ENCODE measurements around the gene CACNA1S. TPM values are rescaled to one million over a fixed set of nuclear protein-coding genes. Genes with fewer than 3 reads are reported as not detected.

The CACNA1S gene
- total and polyA plus RNA-seq, 8 donors, result under 0.01 TPM; not detected in 7

GRCh38 chr1:201023517-201023902 lies 88.7 kb downstream of the CACNA1S start, which contains the start of gene KIF21B:
Gene KIF21B, minus strand, starts transcription at chr1:201023714. Its CDS starts 331 bp downstream, at chr1:201023383.
- no peaks in the 10 kb centered on the region for H3K36me3 ChIP-seq
- DNase-seq, result peak; percentile 78 to 91 (median 83)
- FAIRE-seq, result no peak
- H3K27ac ChIP-seq, result no peak within 1 kb of the TSS
- intact Hi-C loops (cut with DNase I), result no loop called here
- peaks cover 0 to 4% (median 0%) of the 10 kb centered on the region in 3 donors for H3K4me1 ChIP-seq
- 2% methylated on average over 27 to 53 of the region's 53 CpGs for WGBS, 2 donors
- no peak for TF ChIP-seq CTCF (IDR thresholded peaks at IDR 0.05)
- no peaks in the 10 kb centered on the region for H3K9me3 ChIP-seq
- H3K4me3 ChIP-seq, result peak within 1 kb of the TSS; percentile 10 to 60 (median 42)
- peak; percentile 92 to 95 (median 93) for ATAC-seq
- no peaks in the 10 kb centered on the region for H3K27me3 ChIP-seq

- 13 to 15% methylated on average over 46 to 56 of the region's 56 CpGs for WGBS, 2 donors
- DNase-seq, result peak in 3 of 6 donors; percentile 31 to 75 (median 65)
These were observed 89.3 kb downstream of the CACNA1S start for GRCh38 chr1:201022820-201023516.

GRCh38 chr1:201022493-201022819 lies 89.8 kb downstream of the CACNA1S start:
- no peaks in the 10 kb centered on the region for H3K9me3 ChIP-seq
- TF ChIP-seq CTCF (IDR thresholded peaks at IDR 0.05), result no peak
- intact Hi-C loops (cut with DNase I), result no loop called here
- no peaks in the 10 kb centered on the region for H3K36me3 ChIP-seq
- no peaks in the 10 kb centered on the region for H3K27me3 ChIP-seq
- no peak overlapping the region for H3K27ac ChIP-seq
- H3K4me1 ChIP-seq, result peaks cover 0 to 4% (median 0%) of the 10 kb centered on the region in 3 donors
- 81 to 89% methylated on average over 2 of the region's 2 CpGs for WGBS, 2 donors
- FAIRE-seq, result no peak
- H3K4me3 ChIP-seq, result peak overlapping the region in 1 of 4 donors; percentile 60
- no peak for ATAC-seq
- DNase-seq, result no peak

More at GRCh38 chr1:201022820-201023516, 89.3 kb downstream of the CACNA1S start:
- FAIRE-seq (no peak), ATAC-seq (no peak)
- H3K9me3 ChIP-seq, result no peaks in the 10 kb centered on the region
- H3K4me1 ChIP-seq, result peaks cover 0 to 4% (median 0%) of the 10 kb centered on the region in 3 donors
- intact Hi-C loops (cut with DNase I), result no loop called here
- no peaks in the 10 kb centered on the region for H3K27me3 ChIP-seq
- peak overlapping the region; percentile 10 to 60 (median 42) for H3K4me3 ChIP-seq
- TF ChIP-seq CTCF (IDR thresholded peaks at IDR 0.05), result no peak
- no peaks in the 10 kb centered on the region for H3K36me3 ChIP-seq
- H3K27ac ChIP-seq, result no peak overlapping the region

- Histone ChIP-seq H3K27ac (no peak overlapping the region), H3K9me3 (no peaks in the 10 kb centered on the region), H3K27me3 (no peaks in the 10 kb centered on the region), H3K4me3 (no peak overlapping the region), H3K4me1 (peaks cover 0 to 4% (median 0%) of the 10 kb centered on the region in 3 donors), H3K36me3 (no peaks in the 10 kb centered on the region)
- FAIRE-seq (no peak), ATAC-seq (no peak), DNase-seq (no peak)
- WGBS, 2 donors, result 84% methylated on average over 7 of the region's 7 CpGs
- TF ChIP-seq CTCF (IDR thresholded peaks at IDR 0.05), result no peak
- intact Hi-C loops (cut with DNase I), result no loop called here
These were observed 90.4 kb downstream of the CACNA1S start for GRCh38 chr1:201021630-201022492.

Data from pancreas (tissue), 10 donors.